Endothelial cell of umbilical vein (primary cell): Measurements from ENCODE around the gene FAM110C. TPM values are rescaled to one million over a fixed set of nuclear protein-coding genes. Genes with fewer than 3 reads are reported as not detected.

Source experiments
- BruUV-seq: library from RNA; stranded (reverse); fragments of 400-500 nt; replicated peaks from 2 replicates; lab custom pipeline; 2021; lab: Mats Ljungman, UMichigan
- CTCF ChIA-PET: fragments of 300-600, 350-600 bp; sonication (Branson Sonifier 250); formaldehyde crosslinking; loops from one replicate; lab custom pipeline; 2021; ENCODE audit warnings: antibody characterized with exemption, inconsistent platforms; lab: Charles Lee
- POLR2A ChIA-PET: fragments of 300-600, 350-600 bp; sonication (Branson Sonifier 250); formaldehyde crosslinking; loops from one replicate; lab custom pipeline; 2021; ENCODE audit warnings: antibody characterized with exemption, inconsistent platforms; lab: Charles Lee
- DNase-seq: peaks from one replicate; pipeline ENCODE4 v3.0.0-alpha.2; 2011; ENCODE audit warnings: low read depth, low spot score
- FAIRE-seq: peaks from 2 replicates; lab custom pipeline; 2011; peaks lifted over from hg19 to GRCh38; lab: Jason Lieb, UNC
- H2AFZ ChIP-seq: 2 replicates; pipeline ENCODE4 v1.6.0; 2012; ENCODE audit warnings: low read depth, low read length, control low read depth, inconsistent platforms
- H3K27ac ChIP-seq: 2 replicates; pipeline ENCODE4 v1.5.1; 2011; ENCODE audit warnings: low read depth, mild to moderate bottlenecking, control low read depth, low read length, moderate library complexity; ENCODE audit not compliant: insufficient read depth
- H3K27me3 ChIP-seq, 2 experiments: 2 replicates each; pipeline versions ENCODE4 v1.6.0 to v1.6.1; 2011; ENCODE audit warnings: low read length in 2 of 2, mixed read lengths in 1 of 2; ENCODE audit not compliant: control insufficient read depth in 2 of 2, insufficient read depth in 2 of 2
- H3K36me3 ChIP-seq, 2 experiments: 2 replicates in 1 of 2; 3 replicates in 1 of 2; pipeline ENCODE4 v1.5.1; 2011; ENCODE audit warnings: low read length in 2 of 2, mild to moderate bottlenecking in 1 of 2, moderate library complexity in 1 of 2; ENCODE audit not compliant: control insufficient read depth in 2 of 2, insufficient read depth in 2 of 2; ENCODE audit errors: extremely low read depth in 1 of 2
- H3K4me1 ChIP-seq: 3 replicates; pipeline ENCODE4 v1.5.1; 2011; ENCODE audit warnings: mild to moderate bottlenecking, low read length; ENCODE audit not compliant: control insufficient read depth, insufficient read depth; ENCODE audit errors: extremely low read depth
- H3K4me2 ChIP-seq: 2 replicates; pipeline ENCODE4 v1.6.1; 2011; ENCODE audit warnings: low read length, control low read depth, mixed read lengths; ENCODE audit not compliant: insufficient read depth
- H3K4me3 ChIP-seq, 3 experiments: fragments of 200-600 bp in 1 of 3; sonication (generic), shearing (Covaris generic) in 1 of 3; replicated peaks in 1 of 3; 2 replicates each; pipeline ENCODE4 v1.5.1; 2011 to 2016; ENCODE audit warnings: control low read depth in 3 of 3, low read length in 3 of 3, mild to moderate bottlenecking in 2 of 3, inconsistent platforms in 1 of 3, low read depth in 1 of 3, moderate library complexity in 1 of 3; ENCODE audit not compliant: insufficient read depth in 1 of 3
- H3K79me2 ChIP-seq: 2 replicates; pipeline ENCODE4 v1.6.0; 2012; ENCODE audit warnings: low read length, inconsistent platforms; ENCODE audit not compliant: control insufficient read depth, insufficient read depth
- H3K9ac ChIP-seq: replicated peaks from 2 replicates; pipeline ENCODE3; 2011; ENCODE audit warnings: low read length, control low read depth; ENCODE audit not compliant: insufficient read depth; ENCODE audit errors: extremely low read depth
- H3K9me1 ChIP-seq: replicated peaks from 3 replicates; pipeline ENCODE4 v1.6.0; 2011; ENCODE audit warnings: mild to moderate bottlenecking, low read length; ENCODE audit not compliant: control insufficient read depth, insufficient read depth; ENCODE audit errors: extremely low read depth
- H3K9me3 ChIP-seq: replicated peaks from 2 replicates; pipeline ENCODE4 v1.5.1; 2012; ENCODE audit warnings: low read length, inconsistent platforms; ENCODE audit not compliant: control insufficient read depth, insufficient read depth
- H4K20me1 ChIP-seq: replicated peaks from 2 replicates; pipeline ENCODE3; 2011; ENCODE audit warnings: mild to moderate bottlenecking, low read length; ENCODE audit not compliant: control insufficient read depth, insufficient read depth; ENCODE audit errors: extremely low read depth
- CTCF ChIP-seq, 2 donors: IDR thresholded peaks; 1 replicate in 1 of 2; 2 replicates in 1 of 2; pipeline ENCODE4 v1.5.1; 2011; ENCODE audit warnings: low read length in 2 of 2, mild to moderate bottlenecking in 2 of 2, moderate library complexity in 2 of 2, control low read depth in 1 of 2, inconsistent platforms in 1 of 2, low read depth in 1 of 2; ENCODE audit not compliant: insufficient read depth in 1 of 2; ENCODE audit errors: extremely low read depth in 1 of 2
- EZH2 ChIP-seq: IDR thresholded peaks from 2 replicates; pipeline ENCODE4 v1.6.1; 2012; ENCODE audit warnings: borderline replicate concordance, low read depth, mild to moderate bottlenecking, moderate library complexity, low read length, inconsistent platforms; ENCODE audit not compliant: severe bottlenecking
- FOS ChIP-seq: IDR thresholded peaks from 2 replicates; pipeline ENCODE4 v1.6.1; 2011; ENCODE audit warnings: mild to moderate bottlenecking, low read length, moderate library complexity, borderline replicate concordance; ENCODE audit not compliant: insufficient read depth
- GATA2 ChIP-seq: IDR thresholded peaks from 2 replicates; pipeline ENCODE4 v1.7.0; 2011; ENCODE audit warnings: low read depth, mild to moderate bottlenecking, moderate library complexity, mixed read lengths, low read length; ENCODE audit not compliant: insufficient read length, insufficient read depth
- JUN ChIP-seq: IDR thresholded peaks from 2 replicates; pipeline ENCODE4 v1.6.1; 2011; ENCODE audit warnings: borderline replicate concordance, low read depth; ENCODE audit not compliant: insufficient read length, insufficient read depth
- MAX ChIP-seq: IDR thresholded peaks from 2 replicates; pipeline ENCODE4 v1.6.1; 2011; ENCODE audit not compliant: insufficient read depth, insufficient read length
- POLR2AphosphoS5 ChIP-seq: IDR thresholded peaks from 2 replicates; pipeline ENCODE4 v1.6.1; 2012; ENCODE audit warnings: low read depth, mild to moderate bottlenecking, control low read depth, low read length, moderate library complexity; ENCODE audit not compliant: insufficient read depth
- dilution Hi-C: fragments of 300-500 bp; cut with MboI; formaldehyde crosslinking; loops from one replicate; pipeline ENCODE4 v1.15.0; 2019; ENCODE audit warnings: low sequenced_read_pairs; ENCODE audit not compliant: extremely low pct_ligation_motif_present
- intact Hi-C: fragments of 100-400 bp; cut with micrococcal nuclease; formaldehyde crosslinking; loops from one replicate; pipeline ENCODE4 v1.10.0; 2022
- polyA plus RNA-seq, 4 experiments: library from polyadenylated mRNA; depleted of rRNA in 3 of 4; stranded (reverse) in 3 of 4; unstranded in 1 of 4; fragments of >200 nt; gene quantifications; 2 replicates each; pipeline versions ENCODE4 v1.2.1 to v1.2.3, GENCODE V29; 2011 to 2012; ENCODE audit warnings: missing spikeins in 1 of 4
- total RNA-seq: library from RNA; stranded (reverse); gene quantifications from 2 replicates; pipeline ENCODE4 v1.2.3, GENCODE V29; 2021

The FAM110C gene
- total and polyA plus RNA-seq, 2 donors (not counting 3 experiments of a cell fraction or from before 2014, with no cell fraction given): not detected

- CTCF ChIA-PET: no interaction called here
Observed at GRCh38 chr2:55587-56448, 9.5 kb upstream of the FAM110C start.

More at GRCh38 chr2:55587-56448, 9.5 kb upstream of the FAM110C start:
- H3K9ac ChIP-seq: no peak overlapping the region
- DNase-seq: no peak
- no peaks in the 10 kb centered on the region for H3K9me1 ChIP-seq
- BruUV-seq: no TSS peak
- H3K27ac ChIP-seq: no peak overlapping the region
- no peaks in the 10 kb centered on the region for H3K36me3 ChIP-seq
- no peak overlapping the region for H3K4me2 ChIP-seq
- FAIRE-seq: no peak
- H3K79me2 ChIP-seq: no peaks in the 10 kb centered on the region
- no peaks in the 10 kb centered on the region for H3K4me1 ChIP-seq
- dilution Hi-C loops: no loop called here
- no peaks in the 10 kb centered on the region for H4K20me1 ChIP-seq
- TF ChIP-seq CTCF (IDR thresholded peaks at IDR 0.05; ENCODE audit: extremely low read depth in 1 of 2, insufficient read depth in 1 of 2, low read depth in 1 of 2, low read length in 2 of 2) (no peak), POLR2AphosphoS5 (no peak), JUN (no peak), EZH2 (no peak), FOS (no peak), GATA2 (no peak), MAX (no peak)
- intact Hi-C loops: no loop called here
- H3K9me3 ChIP-seq: peaks cover 2% of the 10 kb centered on the region
- H3K27me3 ChIP-seq: no peaks in the 10 kb centered on the region
- no peak overlapping the region for H2AFZ ChIP-seq
- H3K4me3 ChIP-seq: no peak overlapping the region
- POLR2A ChIA-PET: no interaction called here
